ENCODE data around the gene CPD.

DNA sequence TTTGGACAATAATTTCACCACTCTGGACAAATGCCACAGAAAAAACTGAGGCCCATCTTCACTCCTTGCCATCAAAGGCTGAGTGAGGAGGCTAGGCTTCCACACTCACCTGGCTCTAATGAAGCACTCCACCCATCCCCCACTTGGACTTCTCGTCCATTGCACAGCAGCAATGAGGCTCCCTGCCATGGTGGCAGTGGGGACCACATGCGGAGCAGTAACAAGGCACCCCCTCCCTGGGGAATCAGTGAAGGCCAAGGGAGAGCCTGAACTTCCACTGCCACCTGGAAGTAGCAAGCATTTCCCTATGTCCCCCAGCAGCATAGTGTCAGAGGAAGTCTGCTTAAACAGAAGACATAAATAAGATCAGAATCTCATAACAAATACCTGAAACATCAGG lies 96.5 kb downstream of the CPD start:
- TF ChIP-seq FOXP2 (optimal IDR thresholded peaks at IDR 0.05; ENCODE audit: control extremely low read depth, extremely low read length, insufficient read depth): no peak
- no peak for TF ChIP-seq POLR2AphosphoS5 (IDR thresholded peaks at IDR 0.05; ENCODE audit: borderline replicate concordance, low read depth, low read length)

Data from SK-N-MC (cell line).